ENCODE data around the gene C2CD2.

C2CD2 gene

GRCh38 chr21:41933313-41934079 lies 20.3 kb downstream of the C2CD2 start:
- DNase-seq (ENCODE audit: low read depth in 2 of 2), result no peak

- no peak for DNase-seq (ENCODE audit: low read depth in 2 of 2)
These were observed 21.1 kb downstream of the C2CD2 start for GRCh38 chr21:41932576-41933312.

- DNase-seq (ENCODE audit: low read depth in 2 of 2), result no peak
These were observed 21.6 kb downstream of the C2CD2 start for GRCh38 chr21:41932191-41932575.

- no peak for DNase-seq (ENCODE audit: low read depth in 2 of 2)
These were observed 22.8 kb downstream of the C2CD2 start for GRCh38 chr21:41931041-41931451.

GRCh38 chr21:41929248-41929647 lies 24.6 kb downstream of the C2CD2 start:
- no peak for DNase-seq (ENCODE audit: low read depth in 2 of 2)

- no peak for DNase-seq (ENCODE audit: low read depth in 2 of 2)
These were observed 25.1 kb downstream of the C2CD2 start for GRCh38 chr21:41928621-41929220.

GRCh38 chr21:41927727-41928409 lies 25.9 kb downstream of the C2CD2 start:
- DNase-seq (ENCODE audit: low read depth in 2 of 2), result no peak

- no peak for DNase-seq (ENCODE audit: low read depth in 2 of 2)
These were observed 27.0 kb downstream of the C2CD2 start for GRCh38 chr21:41926807-41927171.

- DNase-seq (ENCODE audit: low read depth in 2 of 2), result no peak
These were observed 27.6 kb downstream of the C2CD2 start for GRCh38 chr21:41926117-41926806.

- DNase-seq (ENCODE audit: low read depth in 2 of 2), result no peak
These were observed 28.1 kb downstream of the C2CD2 start for GRCh38 chr21:41925767-41926116.

- DNase-seq (ENCODE audit: low read depth in 2 of 2), result no peak
These were observed 29.5 kb downstream of the C2CD2 start for GRCh38 chr21:41924368-41924754.

GRCh38 chr21:41923631-41924367 lies 30.0 kb downstream of the C2CD2 start:
- no peak for DNase-seq (ENCODE audit: low read depth in 2 of 2)

GRCh38 chr21:41923186-41923585 lies 30.6 kb downstream of the C2CD2 start:
- DNase-seq (ENCODE audit: low read depth in 2 of 2), result no peak

- no peak for DNase-seq (ENCODE audit: low read depth in 2 of 2)
These were observed 32.8 kb downstream of the C2CD2 start for GRCh38 chr21:41921021-41921420.

GRCh38 chr21:41920476-41920875 lies 33.3 kb downstream of the C2CD2 start:
- no peak for DNase-seq (ENCODE audit: low read depth in 2 of 2)

- no peak for DNase-seq (ENCODE audit: low read depth in 2 of 2)
These were observed 34.0 kb downstream of the C2CD2 start for GRCh38 chr21:41919666-41920398.

- DNase-seq (ENCODE audit: low read depth in 2 of 2), result no peak
These were observed 35.1 kb downstream of the C2CD2 start for GRCh38 chr21:41918561-41919358.

- no peak for DNase-seq (ENCODE audit: low read depth in 2 of 2)
These were observed 36.3 kb downstream of the C2CD2 start for GRCh38 chr21:41917531-41917930.

- DNase-seq (ENCODE audit: low read depth in 2 of 2), result no peak
These were observed 36.9 kb downstream of the C2CD2 start for GRCh38 chr21:41916888-41917433.
